Placental pericyte (primary cell): ENCODE data around the gene SMDT1. TPM values are rescaled to one million over a fixed set of nuclear protein-coding genes. Genes with fewer than 3 reads are reported as not detected.

ENCODE experiments used
- small RNA-seq: library from RNA; depleted of rRNA; stranded (forward); fragments of <200 nt; gene quantifications from one replicate; pipeline ENCODE3, GENCODE V24; 2012; ENCODE audit warnings: low replicate concordance
- total RNA-seq: library from RNA; depleted of rRNA; stranded (reverse); fragments of >200 nt; gene quantifications from 2 replicates; pipeline ENCODE4 v1.2.3, GENCODE V29; 2012

Gene SMDT1
- 1.6 and 4.8 TPM in 2 replicates for total RNA-seq

GRCh38 chr22:42079319-42080251 lies at the start of gene SMDT1:
Gene SMDT1 (plus strand): TSS chr22:42079700. CDS start chr22:42079769, 69 bp downstream.

GRCh38 chr22:42070517-42071422 lies 8.7 kb upstream of the SMDT1 start, which contains the start of gene NAGA:
Gene NAGA (minus strand): TSS chr22:42070812. CDS start chr22:42070297, 515 bp downstream.

GRCh38 chr22:42074132-42074811 lies 5.2 kb upstream of the SMDT1 start, which contains the start of gene PHETA2:
Gene PHETA2 (plus strand): TSS chr22:42074248. CDS start chr22:42077294, 3,046 bp downstream.

GRCh38 chr22:42090596-42091454 lies 11.3 kb downstream of the SMDT1 start, which contains the start of gene NDUFA6:
Gene NDUFA6 (minus strand): TSS chr22:42090772. CDS start chr22:42090744, 28 bp downstream.

GRCh38 chr22:42130639-42131431 lies 51.3 kb downstream of the SMDT1 start, which contains the start of gene CYP2D6:
Gene CYP2D6 (minus strand): TSS chr22:42130810. CDS start chr22:42130791, 19 bp downstream.

Small RNA genes lying within 50 kb of the gene (small RNA-seq; reads per million reads assigned to genes)
- not detected for gene SNORD13P1

Other genes with a start within 250 kb of the SMDT1 start
- gene SREBF2, start 246.6 kb upstream of the SMDT1 start, total RNA-seq: 74.7 and 182 TPM in 2 replicates
- not detected in 2 replicates for gene SHISA8, start 164.6 kb upstream of the SMDT1 start, total RNA-seq
- 0.14 and 0.66 TPM in 2 replicates for gene TNFRSF13C, start 152.9 kb upstream of the SMDT1 start, total RNA-seq
- 2.4 and 21.0 TPM in 2 replicates for gene CENPM, start 132.5 kb upstream of the SMDT1 start, total RNA-seq
- 0.14 TPM in 1 of 2 replicates, not detected in the other for gene SEPTIN3, start 110.3 kb upstream of the SMDT1 start, total RNA-seq
- gene WBP2NL, start 80.9 kb upstream of the SMDT1 start, total RNA-seq: 0.14 and 0.22 TPM in 2 replicates
- gene NAGA, start 8.9 kb upstream of the SMDT1 start, total RNA-seq: 35.2 and 45.8 TPM in 2 replicates
- gene PHETA2, start 5.5 kb upstream of the SMDT1 start, total RNA-seq: 14.0 and 17.0 TPM in 2 replicates
- gene NDUFA6, start 11.1 kb downstream of the SMDT1 start, total RNA-seq: 34.1 and 45.3 TPM in 2 replicates
- 0.14 and 0.44 TPM in 2 replicates for gene CYP2D6, start 51.1 kb downstream of the SMDT1 start, total RNA-seq
- 35.9 and 39.7 TPM in 2 replicates for gene TCF20, start 191.0 kb downstream of the SMDT1 start, total RNA-seq